Glomerular visceral epithelial cell (primary cell): Measurements from ENCODE around the gene MEP1A.
"Not testable (repeated sequence)": the region's sequence is repeated elsewhere in the genome, so short reads cannot be mapped to it uniquely, and the experiment has no call there.

Experiments used
- DNase-seq: peaks from one replicate; pipeline ENCODE4 v3.0.0-alpha.2; 2016; ENCODE audit errors: extremely low spot score

The MEP1A gene

DNA sequence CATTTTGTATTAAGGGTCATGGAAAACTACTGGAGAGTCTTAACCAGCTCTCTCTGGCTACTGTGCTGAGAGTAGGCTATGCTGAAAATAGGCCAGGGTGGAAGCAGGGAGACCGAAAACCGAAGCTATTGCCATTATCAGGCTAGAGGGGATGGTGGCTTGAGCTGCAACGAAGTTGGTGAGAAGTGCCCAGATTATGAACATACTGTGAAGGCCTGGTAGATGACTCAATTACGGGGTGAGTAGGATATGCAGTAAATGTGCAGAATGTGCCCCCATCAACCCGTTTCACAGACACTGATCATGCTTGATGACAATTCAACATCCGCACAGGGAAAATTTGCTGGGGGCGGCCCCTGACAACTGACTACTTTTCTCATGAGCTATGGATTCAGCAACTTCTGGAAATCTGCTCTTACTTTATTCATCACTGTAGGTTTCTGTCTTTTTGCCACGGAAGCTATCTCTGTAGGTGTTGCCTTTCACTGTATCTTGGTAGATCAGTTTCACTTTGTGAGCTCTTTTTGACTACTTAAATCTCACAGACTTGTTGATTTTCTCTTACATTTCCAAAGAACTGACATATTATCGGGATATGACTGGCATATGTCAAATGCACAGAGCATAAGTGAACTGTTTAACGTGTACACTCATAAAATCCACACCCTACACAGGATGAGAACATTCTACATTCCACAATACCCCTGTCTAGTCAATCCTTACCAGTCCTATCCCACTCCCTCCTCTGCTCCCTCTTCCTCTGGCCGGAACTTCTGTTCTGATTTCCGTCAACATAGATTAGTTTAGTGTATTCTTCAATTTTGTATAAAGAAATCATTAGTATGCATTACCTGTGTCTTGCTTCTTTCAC, 15.5 kb upstream of the MEP1A start:
- DNase-seq, result no peak

DNA sequence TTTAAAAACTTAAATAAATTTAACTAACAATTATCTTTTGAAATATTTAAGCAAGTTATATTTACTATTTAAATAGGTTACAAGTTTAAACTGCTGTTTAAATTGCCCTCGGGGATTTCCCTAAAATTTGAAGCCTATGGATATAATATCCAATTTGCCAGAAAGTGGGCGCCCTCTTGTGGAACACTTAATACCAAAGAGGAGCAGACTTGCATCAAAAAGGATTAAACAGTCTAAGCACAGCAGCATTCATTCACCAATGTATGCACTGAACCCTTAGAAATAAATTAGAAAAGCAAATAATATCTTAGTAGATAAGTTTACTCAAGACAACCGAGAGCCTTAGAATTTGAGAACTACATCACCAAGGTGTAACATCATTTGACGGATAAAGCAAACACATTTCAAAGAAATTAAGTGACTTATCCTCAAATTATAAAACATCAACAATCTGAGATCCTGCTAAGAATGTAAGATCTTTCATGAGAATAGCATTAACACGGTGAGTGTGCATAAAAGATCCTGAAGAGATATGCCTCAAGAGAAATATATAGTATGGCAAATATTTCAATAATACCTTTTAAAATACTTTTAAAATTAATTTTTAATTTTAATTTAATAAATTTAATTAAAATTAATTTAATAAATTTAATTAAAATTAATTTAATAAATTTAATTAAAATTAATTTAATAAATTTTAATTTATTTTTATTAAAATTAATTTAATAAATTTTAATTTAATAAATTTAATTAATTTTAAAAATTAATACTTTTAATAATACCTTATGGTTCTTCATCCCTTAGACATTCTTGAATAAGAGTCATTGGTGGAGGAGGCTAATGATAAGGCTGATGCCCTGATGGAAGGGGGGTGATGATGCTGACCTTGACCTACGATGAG, 11.5 kb upstream of the MEP1A start:
- DNase-seq, result peak; percentile 54

DNA sequence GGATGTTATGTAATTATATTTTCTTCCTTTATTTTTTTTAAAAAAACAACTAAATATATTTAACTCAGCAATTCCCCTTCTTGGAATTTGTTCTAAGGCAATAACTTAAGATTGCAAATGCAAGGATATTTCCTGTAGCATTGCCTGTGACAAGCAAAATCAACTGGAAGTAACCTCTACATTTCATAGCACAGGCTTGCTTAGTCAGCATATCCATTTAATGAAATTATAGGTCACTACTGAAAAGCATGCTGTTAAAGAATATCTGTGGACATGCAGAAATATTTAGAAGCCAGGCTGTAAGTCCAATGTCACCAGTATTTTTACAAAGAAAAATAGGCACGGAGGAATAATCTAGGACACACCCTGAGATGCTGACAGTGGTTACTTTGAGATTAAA, 8.7 kb upstream of the MEP1A start:
- no peak for DNase-seq

DNA sequence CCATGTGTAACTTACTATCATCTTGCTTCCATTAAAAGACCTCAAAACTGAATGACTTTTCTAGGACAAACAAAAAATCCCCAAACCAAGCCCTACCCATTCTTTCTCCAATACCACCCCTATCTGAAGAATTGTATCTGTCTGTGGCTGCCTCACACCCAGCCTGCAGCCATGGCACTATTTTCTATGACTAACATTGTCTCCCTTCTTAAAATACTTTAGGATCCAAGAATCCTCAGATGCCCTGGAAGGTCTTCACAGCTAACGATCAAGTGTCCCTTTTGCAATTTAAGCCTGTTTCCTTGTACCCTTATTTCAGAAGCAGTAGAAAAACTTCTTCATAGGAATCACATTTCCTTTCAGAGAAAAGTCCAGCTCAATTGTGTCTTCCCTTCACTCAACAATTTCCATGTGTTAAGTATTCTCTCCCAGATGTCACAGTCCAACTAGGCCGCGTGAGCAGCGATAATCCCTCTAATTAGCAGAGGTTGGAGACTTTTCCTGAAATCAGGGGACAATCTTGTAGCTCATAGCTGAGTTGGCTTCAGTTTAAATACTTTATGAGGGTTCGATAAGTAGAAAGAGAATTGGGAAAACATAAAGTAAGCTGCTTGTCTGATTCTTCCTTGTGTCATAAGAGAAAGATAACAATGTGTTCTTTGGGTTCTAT, 5.2 kb upstream of the MEP1A start:
- no peak for DNase-seq

DNA sequence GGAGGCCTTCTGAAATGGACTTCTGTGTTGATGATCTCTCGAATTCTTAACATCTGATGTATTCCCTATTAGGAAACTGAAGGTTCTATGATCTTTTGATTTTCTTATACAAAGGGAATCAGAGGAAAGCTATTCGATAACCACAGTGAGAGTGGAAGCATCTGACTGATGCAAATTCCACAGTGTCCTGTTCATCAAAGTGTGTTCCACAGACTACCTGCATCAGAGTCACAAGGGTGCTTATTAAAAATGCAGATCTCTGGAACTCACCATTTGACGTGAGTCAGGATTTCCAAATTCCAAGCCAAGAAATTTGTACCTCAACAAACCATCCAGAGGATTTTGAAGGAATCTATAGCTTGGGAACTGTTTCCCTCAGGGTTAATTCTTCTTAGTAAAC, 4.4 kb upstream of the MEP1A start:
- no peak for DNase-seq

DNA sequence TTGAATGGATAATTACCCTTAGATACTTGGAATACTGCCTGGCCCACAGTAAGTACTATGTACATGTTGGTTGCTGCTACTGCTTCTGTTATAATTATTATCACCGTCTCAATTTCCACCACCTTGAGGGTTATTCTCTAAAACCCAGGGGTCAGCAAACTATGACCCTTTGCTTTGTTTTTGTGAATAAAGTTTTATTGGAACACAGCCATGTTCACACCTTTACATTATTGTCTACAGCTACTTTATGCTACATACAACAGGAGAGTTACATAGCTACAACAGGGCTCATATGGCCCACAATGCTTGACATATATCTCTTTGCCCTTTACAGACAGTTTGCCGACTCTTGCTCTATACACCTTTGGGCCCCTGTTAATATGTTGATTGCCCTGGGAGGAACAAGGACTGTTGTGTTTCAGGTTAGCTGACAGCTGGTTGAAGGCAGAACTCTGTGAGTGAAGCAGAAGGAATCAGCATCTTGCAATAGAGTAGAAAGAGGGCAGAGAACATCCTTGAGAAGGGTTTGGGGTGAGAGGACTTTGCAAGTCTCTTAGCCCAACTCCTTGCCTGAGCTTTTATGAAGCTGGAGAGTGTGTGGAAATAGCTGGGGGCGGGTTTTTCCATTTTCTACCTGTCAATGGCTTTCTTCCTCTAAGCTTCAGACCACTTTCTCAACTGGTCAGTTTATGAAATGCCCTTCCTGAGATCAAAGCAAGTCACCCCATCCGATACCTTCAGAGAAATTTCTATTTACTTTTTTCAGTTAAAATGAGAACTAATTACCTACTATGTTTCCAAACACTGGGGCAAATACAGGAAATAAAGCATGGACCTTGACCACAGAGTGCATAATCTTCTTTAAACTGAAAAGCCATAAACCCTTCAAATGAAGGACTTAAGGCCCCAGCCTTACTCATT, 3.5 kb upstream of the MEP1A start:
- DNase-seq, result no peak

DNA sequence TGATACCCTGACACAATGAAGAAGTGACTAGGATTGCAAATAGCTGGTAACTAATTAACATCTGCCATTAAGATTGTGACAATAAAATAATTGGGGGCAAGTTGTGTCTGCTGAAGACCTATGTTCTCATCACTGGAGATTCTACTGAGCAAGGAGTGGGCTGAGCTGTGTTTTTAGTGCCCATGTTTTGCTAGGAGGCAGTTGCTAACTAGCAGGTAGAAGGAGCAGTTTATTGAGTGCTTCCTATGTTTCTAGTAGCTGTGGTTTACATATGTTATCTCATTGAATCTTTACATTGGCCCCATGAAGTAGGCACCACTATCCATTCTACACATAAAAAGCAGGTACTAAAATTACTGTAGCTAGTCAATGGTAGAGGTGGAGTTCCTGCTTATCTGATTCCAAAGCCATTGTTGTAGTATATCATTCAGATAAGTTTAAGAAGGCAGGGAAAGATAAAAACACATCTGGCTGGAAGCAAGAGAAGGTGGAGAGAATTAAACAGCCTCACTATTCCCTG, 2.8 kb upstream of the MEP1A start:
- DNase-seq, result no peak

DNA sequence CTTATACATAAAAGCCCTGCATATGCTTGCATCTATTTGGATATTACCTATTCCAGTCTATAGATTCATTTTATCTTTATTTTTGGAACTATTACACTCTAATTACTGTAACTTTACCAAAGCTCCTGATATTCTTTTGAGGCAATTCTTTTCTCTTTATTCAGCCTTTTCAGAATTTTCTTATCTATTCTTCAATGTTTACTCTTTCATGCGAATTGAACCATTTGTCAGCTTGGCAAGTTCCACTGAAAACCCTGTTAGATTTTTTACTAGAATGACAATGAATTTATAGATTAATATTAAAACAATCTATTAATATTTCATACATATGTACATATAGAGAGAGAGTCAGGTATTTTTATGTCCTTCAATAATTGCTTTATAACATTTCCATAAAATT, 554 bp upstream of the MEP1A start:
- DNase-seq, result no peak

DNA sequence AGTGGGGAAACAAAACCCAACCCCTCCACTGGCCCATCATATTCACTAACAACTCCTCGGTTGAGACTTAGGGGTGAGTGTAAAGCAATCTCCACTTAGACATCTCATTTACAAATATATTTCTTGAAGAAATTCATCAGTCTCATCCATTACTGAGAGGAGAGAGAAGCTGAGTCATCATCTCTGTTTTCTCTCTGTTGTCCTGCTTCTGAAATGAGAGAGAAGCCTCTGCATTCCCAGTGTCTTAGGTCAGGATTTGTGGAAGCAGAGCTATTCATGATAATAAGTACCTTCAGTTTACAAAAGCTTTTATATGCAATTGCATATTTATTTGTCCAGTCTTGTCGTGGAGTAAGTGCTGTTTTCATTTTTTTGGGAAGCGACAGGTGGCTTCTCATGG, 879 bp downstream of the MEP1A start:
- no peak for DNase-seq

DNA sequence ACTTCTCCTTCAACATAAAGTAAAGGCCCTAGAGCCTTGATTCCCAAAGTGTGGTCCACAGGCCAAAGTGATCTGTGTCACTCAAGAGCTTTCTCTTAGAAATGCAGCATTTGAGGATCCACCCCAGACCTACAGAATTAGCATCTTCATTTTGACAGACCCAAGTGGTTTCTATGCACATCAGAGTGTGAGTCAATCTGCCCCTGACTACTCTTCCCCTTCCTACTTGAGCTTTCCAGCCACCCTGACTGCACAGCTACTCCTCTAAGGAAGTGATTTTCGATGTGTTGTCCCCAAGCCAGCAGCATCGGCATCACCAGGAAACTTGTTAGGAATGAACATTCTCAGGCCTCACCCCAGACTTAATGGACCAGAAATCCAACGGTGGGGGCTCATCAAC, 2.6 kb downstream of the MEP1A start:
- no peak for DNase-seq

DNA sequence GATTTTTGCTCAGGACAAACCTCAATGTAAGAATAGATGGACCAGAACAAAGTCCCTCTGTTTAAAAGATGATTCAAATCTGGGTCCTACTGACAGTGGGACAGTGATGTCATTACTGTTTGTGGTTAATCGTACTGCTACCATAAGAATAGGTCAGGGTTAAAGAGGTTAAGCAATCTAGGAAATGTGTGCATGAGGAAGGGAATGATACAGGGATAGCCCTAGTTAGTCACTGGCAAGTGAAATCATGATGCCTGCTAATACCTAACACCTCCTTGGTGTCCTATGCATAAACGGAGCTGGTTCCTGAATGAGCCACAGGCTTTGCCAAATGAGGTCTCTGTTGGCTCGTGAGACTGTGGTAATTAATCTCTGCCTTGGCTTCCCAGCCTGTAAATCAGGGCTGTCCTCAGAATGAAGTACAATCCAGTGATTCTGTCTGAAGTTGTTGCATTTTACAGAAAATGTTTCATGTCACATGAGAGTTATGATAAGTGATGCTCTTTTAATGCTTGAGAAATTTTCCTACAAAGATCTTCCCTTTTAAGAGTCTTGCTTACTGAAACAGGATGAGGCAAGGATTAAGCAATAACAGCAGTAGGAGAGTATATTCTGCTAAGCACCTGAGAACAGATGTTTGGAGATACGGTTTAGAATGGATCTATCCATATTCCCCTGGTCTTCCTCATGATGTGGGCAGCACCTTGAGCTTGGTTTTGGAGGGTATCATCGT, 3.8 kb downstream of the MEP1A start:
- no peak for DNase-seq

DNA sequence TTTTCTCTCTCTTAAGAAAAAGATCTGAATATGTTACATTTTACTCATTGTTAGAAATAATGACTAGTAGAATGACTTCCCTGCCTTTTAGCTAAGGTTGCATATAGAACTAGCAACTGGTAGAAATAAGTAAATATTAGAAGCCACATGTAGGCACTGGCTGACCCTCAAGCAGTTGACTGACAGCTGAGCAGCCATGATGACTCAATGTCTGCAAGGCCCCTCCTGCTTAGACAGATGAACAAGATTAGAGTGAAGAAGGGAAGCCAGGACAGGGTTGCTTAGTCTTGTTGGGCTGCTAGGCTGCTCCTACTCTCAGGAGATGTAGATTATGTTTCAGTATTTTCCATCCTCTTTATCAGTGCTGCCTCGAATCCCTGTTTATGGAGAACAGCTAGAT, 6.5 kb downstream of the MEP1A start:
- no peak for DNase-seq

DNA sequence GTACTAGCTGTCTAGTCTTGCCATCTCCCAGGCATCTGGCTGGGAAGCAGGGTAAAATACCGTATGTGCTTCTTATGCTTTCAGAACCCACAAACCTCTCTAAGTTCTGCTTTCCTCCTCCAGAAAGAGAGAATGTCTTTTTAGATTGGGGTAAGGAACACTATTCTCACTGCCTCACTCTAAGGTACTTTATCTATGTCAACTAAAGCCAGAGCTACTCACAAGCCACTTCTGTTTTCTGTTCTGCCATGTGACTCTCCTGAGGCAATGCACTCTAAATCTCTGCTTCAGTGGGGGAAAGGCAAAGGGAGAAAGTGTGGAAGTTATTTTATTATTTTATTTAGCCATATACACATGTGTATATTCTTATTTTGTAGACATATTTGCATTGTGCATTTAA, 15.6 kb downstream of the MEP1A start:
- DNase-seq, result no peak

DNA sequence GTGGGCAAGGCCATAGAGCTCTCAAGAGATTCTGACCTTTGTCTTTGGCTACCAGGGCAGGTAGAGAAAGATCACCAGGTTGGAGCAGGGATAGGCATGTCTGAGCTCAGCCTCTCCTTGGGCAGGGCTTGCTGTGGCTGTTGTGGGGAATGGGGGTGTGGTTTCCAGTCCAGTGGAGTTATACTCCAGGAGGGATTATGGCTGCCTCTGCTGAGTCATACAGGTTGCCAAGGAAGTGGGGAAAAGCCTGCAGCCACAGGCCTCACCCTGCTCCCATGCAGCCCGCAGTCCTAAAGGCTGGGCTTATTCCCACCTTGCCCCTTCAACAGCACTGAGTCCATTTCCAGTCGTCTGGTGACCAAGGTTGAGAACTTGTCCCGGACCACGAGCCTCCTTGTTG, 21.9 kb downstream of the MEP1A start:
- peak; percentile 54 for DNase-seq

DNA sequence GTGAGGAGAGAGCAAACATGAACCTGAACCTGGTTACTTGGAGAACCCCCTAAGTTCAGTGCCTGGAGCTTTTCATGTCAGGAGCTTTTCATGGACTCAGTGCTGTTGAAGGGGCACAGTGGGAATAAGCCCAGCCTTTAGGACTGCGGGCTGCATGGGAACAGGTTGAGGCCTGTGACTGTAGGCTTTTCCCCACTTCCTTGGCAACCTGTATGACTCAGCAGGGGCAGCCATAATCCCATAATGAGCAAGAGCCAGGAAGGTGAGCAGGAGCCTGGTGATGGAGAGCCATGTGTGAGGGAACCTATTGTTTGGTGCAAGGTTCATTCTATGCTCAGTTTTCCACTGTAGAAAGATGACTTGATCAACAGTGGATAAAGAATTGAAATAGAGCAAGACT, 23.4 kb downstream of the MEP1A start:
- DNase-seq, result no peak

DNA sequence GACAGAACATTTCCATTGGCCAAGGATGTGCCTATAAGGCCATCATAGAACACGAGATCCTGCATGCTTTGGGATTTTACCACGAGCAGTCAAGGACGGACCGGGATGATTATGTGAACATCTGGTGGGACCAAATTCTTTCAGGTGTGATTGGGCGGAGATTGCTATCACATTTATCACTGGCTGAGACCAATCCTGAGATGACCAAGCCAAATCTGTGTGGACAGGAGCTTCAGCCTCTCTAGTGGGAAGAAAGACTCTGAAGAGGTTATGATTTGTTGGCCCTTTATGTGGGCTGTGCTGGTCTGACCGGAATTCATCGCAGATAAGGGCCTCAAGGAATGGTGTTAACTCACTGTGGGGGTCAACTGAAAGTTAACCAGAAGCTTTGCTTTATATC, 26.4 kb downstream of the MEP1A start:
- no peak for DNase-seq

DNA sequence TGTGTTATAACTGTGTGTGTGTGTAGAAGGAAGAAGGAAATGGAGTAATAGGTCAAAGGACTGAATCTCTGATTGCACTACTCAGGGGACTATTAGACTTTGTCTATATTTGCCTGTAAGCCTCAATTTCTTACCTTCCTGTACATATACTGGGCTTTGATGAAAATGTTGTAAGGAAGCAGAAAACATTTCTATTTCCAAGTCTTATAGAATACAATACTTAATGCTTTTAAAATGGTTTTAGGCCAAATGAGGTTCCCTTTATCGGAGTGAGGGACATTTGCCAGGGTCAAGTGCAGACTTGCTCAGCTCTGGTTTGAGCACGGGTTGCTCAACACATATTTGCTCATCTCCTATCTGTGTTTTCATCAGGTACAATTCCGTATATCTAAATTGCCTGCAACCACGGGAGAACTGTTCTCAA, 28.3 kb downstream of the MEP1A start:
- no peak for DNase-seq

DNA sequence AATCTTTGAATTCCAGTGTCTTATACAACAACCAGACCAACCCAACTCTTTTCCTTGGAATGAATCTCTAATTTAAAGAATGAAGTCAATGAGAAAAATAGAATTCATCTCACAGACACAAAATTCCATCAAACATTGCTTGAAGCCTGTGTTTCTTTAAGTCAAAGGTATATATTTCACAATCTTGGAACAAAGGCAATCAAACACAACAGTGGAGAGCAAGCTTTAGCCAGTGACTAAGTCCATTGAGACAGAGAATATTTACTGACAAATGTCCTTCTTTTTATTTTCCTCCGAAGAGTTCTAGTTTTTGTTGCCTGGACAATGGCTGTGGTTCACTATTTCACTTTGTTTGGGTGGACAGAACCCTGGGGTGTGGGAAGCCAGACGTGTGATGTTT, 35.8 kb downstream of the MEP1A start:
- DNase-seq, result no peak

DNA sequence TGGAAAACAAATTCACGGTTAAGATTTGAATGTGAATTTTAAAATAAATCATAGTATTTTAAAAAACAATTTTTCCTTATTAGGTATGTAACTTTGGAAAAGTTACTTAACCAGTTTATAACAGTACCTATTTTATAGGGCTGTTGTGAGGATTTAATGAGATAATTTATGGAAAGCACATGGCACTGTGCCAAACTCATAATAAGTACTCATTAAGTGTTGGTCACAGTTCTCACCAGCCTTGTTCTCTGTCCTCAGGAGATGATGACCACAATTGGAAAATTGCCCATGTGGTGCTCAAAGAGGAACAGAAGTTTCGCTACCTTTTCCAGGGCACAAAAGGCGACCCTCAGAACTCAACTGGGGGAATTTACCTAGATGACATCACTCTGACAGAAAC, 39.6 kb downstream of the MEP1A start:
- no peak for DNase-seq

DNA sequence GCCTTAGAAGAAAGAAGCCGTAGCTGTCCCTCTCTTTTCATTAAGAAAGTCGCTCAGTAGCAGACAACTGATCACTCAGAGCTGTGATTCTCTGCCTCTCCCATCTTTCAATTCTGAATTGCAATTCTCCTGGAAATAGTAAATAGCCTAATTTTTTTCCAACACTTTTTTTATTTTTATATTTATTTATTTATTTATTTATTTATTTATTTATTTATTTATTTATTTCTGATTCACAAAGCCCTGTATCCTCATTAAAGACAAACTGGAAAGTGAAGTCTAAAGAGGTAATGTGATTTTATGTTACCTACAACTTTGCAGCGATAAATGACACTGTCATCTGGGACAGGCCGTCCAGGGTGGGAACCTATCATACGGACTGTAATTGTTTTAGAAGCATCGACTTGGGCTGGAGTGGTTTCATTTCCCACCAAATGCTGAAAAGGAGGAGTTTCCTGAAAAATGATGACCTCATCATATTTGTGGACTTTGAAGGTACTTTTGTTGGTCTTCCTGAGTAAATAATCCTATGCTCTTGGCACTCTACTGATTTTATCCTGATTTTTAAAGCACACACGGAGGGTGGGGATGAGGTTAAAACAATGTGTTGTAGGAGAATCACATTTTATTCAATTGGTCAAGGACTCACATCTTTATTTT, 41.2 kb downstream of the MEP1A start:
- DNase-seq, result not testable (repeated sequence)
